IPS-15b (cell line): ENCODE measurements around the gene ATAD3C.
"Not testable (repeated sequence)": the region's sequence is repeated elsewhere in the genome, so short reads cannot be mapped to it uniquely, and the experiment has no call there.

Source experiments
- H3K27me3 ChIP-seq: one replicate; pipeline ENCODE4 v1.6.1; 2013; ENCODE audit warnings: low read length; ENCODE audit not compliant: control insufficient read depth, insufficient read depth
- H3K36me3 ChIP-seq: one replicate; pipeline ENCODE4 v1.6.1; 2013; ENCODE audit warnings: low read length; ENCODE audit not compliant: control insufficient read depth, insufficient read depth
- H3K4me1 ChIP-seq: one replicate; pipeline ENCODE4 v1.6.1; 2013; ENCODE audit warnings: mild to moderate bottlenecking, low read length; ENCODE audit not compliant: control insufficient read depth, insufficient read depth
- H3K4me3 ChIP-seq: one replicate; pipeline ENCODE4 v1.5.1; 2013; ENCODE audit warnings: low read depth, low read length
- H3K9ac ChIP-seq: one replicate; pipeline ENCODE4 v1.6.1; 2013; ENCODE audit warnings: low read depth, mild to moderate bottlenecking, low read length
- H3K9me3 ChIP-seq: one replicate; pipeline ENCODE4 v1.6.1; 2013; ENCODE audit warnings: mild to moderate bottlenecking, low read length; ENCODE audit not compliant: control insufficient read depth, insufficient read depth

Gene ATAD3C

DNA sequence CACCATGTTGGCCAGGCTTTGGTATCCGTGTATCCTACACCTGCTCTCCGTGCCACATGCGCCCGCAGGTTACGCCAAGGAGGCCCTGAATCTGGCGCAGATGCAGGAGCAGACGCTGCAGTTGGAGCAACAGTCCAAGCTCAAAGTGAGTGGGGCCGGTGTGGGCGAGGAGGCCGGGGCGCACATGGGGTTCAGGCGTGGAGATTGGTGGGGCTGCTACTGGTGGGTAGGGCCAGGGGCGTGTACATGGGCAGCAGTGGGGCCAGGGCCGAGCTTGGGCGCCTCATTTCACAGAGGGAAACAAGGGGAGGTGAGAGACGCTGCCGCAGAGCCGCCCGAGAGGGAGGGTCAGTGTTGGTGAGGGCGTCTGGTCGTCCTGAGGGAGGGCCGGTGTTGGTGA, 27.7 kb downstream of the ATAD3C start:
- Histone ChIP-seq H3K9me3 (no peaks in the 10 kb centered on the region), H3K4me1 (no peaks in the 10 kb centered on the region), H3K27me3 (no peaks in the 10 kb centered on the region), H3K36me3 (peaks cover 34% of the 10 kb centered on the region), H3K4me3 (no peak overlapping the region), H3K9ac (no peak overlapping the region)

GRCh38 chr1:1479547-1480487, 30.3 kb downstream of the ATAD3C start:
- Histone ChIP-seq H3K27me3 (no peaks in the 10 kb centered on the region), H3K4me1 (no peaks in the 10 kb centered on the region), H3K9me3 (no peaks in the 10 kb centered on the region), H3K36me3 (peaks cover 50% of the 10 kb centered on the region), H3K4me3 (no peak overlapping the region), H3K9ac (no peak overlapping the region)

DNA sequence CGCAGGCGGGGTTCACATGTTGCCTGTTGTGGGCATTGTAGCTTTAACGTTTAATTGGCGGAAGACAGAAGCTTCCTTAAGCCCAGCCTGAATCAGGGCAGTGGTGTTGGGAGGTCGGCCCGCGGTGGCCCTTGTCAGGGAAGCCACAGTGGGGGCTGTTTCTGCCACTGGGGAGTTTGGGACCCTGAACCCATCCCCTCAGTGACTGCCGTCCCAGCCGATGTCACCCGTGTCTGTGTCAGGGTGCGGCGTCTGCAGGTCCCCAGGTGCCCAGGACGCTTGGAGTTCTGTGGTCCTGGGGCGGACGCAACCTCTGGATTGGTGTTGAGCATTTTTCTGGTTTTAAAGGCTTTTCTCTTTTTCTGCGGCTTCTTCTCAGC, 31.0 kb downstream of the ATAD3C start:
- H3K4me1 ChIP-seq, H3K9me3 ChIP-seq, H3K9ac ChIP-seq, H3K27me3 ChIP-seq, H3K4me3 ChIP-seq: not testable (repeated sequence)
- peaks cover 53% of the 10 kb centered on the region for H3K36me3 ChIP-seq

GRCh38 chr1:1481811-1482210, 32.3 kb downstream of the ATAD3C start:
- H3K4me1 ChIP-seq, H3K9me3 ChIP-seq: not testable (repeated sequence)
- H3K36me3 ChIP-seq: peaks cover 58% of the 10 kb centered on the region

GRCh38 chr1:1482856-1483255, 33.4 kb downstream of the ATAD3C start:
- H3K4me1 ChIP-seq: no peaks in the 10 kb centered on the region
- no peak overlapping the region for H3K9ac ChIP-seq
- H3K36me3 ChIP-seq: peaks cover 60% of the 10 kb centered on the region
- no peak overlapping the region for H3K4me3 ChIP-seq
- no peaks in the 10 kb centered on the region for H3K27me3 ChIP-seq
- no peaks in the 10 kb centered on the region for H3K9me3 ChIP-seq

More at GRCh38 chr1:1481811-1482210, 32.3 kb downstream of the ATAD3C start:
- H3K27me3 ChIP-seq, H3K4me3 ChIP-seq, H3K9ac ChIP-seq: not testable (repeated sequence)

GRCh38 chr1:1483714-1484113, 34.2 kb downstream of the ATAD3C start:
- Histone ChIP-seq H3K4me3 (no peak overlapping the region), H3K9me3 (no peaks in the 10 kb centered on the region), H3K4me1 (no peaks in the 10 kb centered on the region), H3K9ac (no peak overlapping the region), H3K36me3 (peaks cover 59% of the 10 kb centered on the region), H3K27me3 (no peaks in the 10 kb centered on the region)

DNA sequence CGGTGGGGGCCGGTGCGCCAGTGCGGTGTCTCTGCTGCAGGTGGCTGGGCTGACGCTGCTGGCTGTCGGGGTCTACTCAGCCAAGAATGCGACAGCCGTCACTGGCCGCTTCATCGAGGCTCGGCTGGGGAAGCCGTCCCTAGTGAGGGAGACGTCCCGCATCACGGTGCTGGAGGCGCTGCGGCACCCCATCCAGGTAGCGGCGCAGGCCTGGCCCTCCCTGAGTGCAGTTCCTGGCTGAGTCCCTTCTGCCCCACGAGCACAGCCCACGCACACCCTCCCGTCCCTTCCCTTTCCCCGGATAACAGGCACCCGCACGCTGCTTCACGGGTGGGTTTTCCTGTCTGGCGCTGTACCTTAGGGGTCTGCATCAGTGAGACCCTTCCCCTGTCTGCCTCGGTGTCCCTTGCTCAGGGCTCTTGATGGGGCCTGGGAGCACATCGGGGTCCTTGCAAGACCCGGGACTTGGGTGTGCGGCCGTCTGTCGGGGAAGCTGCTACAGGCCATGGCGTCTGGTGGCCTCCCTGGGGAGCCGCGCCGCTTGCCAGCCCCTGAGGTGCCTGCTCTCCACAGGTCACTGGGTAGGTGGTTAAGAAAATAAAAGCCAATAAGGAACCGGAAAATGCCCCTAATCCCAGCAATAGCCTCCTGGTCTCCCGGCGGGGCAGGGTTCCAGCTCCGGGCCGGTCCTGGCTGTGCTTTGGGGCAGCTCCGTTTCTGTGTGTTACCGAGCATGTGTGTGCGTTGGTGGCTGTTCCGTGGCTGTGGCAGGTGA, 35.7 kb downstream of the ATAD3C start:
- H3K9me3 ChIP-seq, H3K4me3 ChIP-seq, H3K27me3 ChIP-seq, H3K4me1 ChIP-seq, H3K9ac ChIP-seq: not testable (repeated sequence)
- peaks cover 62% of the 10 kb centered on the region for H3K36me3 ChIP-seq

- H3K4me1 ChIP-seq, H3K4me3 ChIP-seq, H3K9ac ChIP-seq, H3K9me3 ChIP-seq, H3K27me3 ChIP-seq: not testable (repeated sequence)
- peaks cover 62% of the 10 kb centered on the region for H3K36me3 ChIP-seq
These were observed 36.3 kb downstream of the ATAD3C start for GRCh38 chr1:1485755-1486317.

DNA sequence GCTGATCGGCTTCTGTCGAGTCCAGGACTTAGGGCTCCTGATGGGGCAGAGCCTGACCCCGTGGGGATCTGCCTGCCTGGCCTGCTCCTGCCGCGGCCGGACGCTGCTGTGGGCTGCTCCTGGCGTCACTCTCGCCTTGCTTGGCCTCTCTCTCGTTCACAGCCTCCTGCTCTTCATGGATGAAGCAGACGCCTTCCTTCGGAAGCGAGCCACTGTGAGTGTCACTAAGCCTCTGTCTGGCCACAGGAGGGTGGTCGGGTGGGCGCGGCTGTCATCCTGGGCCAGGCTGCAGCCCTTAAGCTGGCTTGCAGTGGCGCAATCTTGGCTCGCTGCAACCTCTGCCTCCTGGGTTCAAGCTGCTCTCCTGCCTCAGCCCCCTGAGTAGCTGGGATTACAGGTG, 38.2 kb downstream of the ATAD3C start:
- Histone ChIP-seq H3K27me3 (no peaks in the 10 kb centered on the region), H3K4me1 (no peaks in the 10 kb centered on the region), H3K9ac (no peak overlapping the region), H3K4me3 (no peak overlapping the region), H3K9me3 (no peaks in the 10 kb centered on the region), H3K36me3 (peaks cover 63% of the 10 kb centered on the region)

DNA sequence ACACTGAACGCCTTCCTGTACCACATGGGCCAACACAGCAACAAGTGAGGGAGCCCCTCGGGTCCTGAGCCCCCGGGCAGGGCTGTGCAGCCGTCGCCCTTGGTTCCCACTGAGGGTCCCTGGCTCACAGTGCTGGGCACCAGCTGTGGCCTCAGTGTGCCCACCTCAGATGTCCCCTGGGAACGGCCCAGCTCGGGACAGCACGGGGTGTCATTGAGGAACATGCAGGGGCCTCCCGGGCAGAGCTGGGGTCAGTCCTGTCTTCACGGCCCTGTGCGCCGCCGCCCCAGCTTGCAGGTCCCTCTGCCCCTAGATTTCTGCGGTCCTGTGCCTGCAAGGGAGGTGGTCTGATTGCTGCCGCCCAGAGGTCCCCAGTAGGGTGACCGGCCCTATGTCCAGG, 39.7 kb downstream of the ATAD3C start:
- Histone ChIP-seq H3K9ac (no peak overlapping the region), H3K4me3 (no peak overlapping the region), H3K9me3 (no peaks in the 10 kb centered on the region), H3K4me1 (no peaks in the 10 kb centered on the region), H3K36me3 (peaks cover 52% of the 10 kb centered on the region), H3K27me3 (no peaks in the 10 kb centered on the region)

- Histone ChIP-seq H3K4me1 (no peaks in the 10 kb centered on the region), H3K9ac (no peak overlapping the region), H3K36me3 (peaks cover 52% of the 10 kb centered on the region), H3K9me3 (no peaks in the 10 kb centered on the region), H3K27me3 (no peaks in the 10 kb centered on the region), H3K4me3 (no peak overlapping the region)
These were observed 40.4 kb downstream of the ATAD3C start for GRCh38 chr1:1489861-1490260.
